ENCODE measurements around the gene MXD1. TPM values are rescaled to one million over a fixed set of nuclear protein-coding genes. Genes with fewer than 3 reads are reported as not detected.
"Not testable (repeated sequence)": the region's sequence is repeated elsewhere in the genome, so short reads cannot be mapped to it uniquely, and the experiment has no call there.

Gene MXD1, protein sequence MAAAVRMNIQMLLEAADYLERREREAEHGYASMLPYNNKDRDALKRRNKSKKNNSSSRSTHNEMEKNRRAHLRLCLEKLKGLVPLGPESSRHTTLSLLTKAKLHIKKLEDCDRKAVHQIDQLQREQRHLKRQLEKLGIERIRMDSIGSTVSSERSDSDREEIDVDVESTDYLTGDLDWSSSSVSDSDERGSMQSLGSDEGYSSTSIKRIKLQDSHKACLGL
- total RNA-seq (2022) (13.3 and 17.4 TPM in 2 replicates), Bru-seq, nascent RNA (percentile 83 among the genes with signal in this experiment), BruChase-seq, experiment 1, labeled RNA remaining after a 6-hour chase (percentile 52 among the genes with signal in this experiment), BruChase-seq, experiment 2, labeled RNA remaining after a 2-hour chase (percentile 68 among the genes with signal in this experiment)
- long read RNA-seq, full-length matches to known transcripts = 7 of 14 reads
- long read RNA-seq, partial matches to known transcripts = 0 of 14 reads
- long read RNA-seq, other reads (novel, unspliced or antisense) = 7 of 14 reads

DNA sequence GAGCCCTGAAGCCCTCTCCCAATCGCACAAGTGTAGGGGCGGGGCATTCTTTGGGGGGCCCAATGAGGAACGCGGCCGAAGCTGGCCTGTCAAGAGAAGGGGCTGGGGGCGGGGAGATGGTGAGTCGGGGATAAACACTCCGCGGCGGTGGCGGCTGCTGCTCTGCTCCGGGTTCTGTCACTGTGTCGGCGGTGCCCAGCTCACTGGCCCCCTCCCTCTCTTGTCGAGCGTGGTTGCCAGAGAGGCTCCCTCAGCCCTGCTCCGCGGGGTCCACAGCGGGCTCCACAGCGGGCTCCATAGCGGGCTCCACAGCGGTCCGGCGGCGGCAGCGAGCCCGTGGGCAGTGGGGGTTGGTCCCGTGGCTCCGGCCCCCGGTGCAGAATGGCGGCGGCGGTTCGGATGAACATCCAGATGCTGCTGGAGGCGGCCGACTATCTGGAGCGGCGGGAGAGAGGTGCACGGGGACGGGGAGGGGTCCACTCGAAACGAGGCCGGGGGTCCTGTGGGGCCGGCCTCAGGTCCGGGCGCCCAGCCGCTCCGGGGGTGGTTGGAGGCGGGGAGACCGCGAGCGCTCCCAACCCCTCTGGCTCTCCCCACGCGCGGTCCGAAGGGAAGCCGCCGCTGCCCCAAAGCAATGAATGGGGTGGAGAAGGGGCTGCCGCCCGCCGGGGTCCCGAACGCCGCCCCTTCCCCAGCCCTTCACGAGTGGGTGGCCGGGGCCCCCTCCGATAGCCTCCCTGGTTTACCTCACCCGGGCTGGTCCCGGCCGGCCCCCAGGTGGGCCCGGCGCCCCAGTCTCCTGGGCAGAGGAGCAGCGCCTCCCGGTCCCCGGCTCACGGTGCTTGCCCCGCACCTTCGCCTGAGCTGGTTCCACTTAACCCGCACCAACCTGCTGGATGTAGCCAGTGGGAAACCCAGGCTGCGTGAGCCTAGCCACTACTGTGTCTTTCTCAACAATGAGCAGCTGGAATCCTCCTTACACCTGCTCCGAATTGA lies at the start of gene MXD1:
Gene MXD1, plus strand, starts transcription at position 160 of the 996 bp plus-strand sequence. Its CDS starts 222 bp downstream, at position 382.
- CTCF ChIA-PET = interaction anchor here (0.7 to 4.1 kb wide), 13 partner anchors 18 to 379 kb away, joined by 3 to 32 read pairs (median 6); partner anchors contain the start of genes C2orf42 and SNRPG
- H3K27me3 Mint-ChIP-seq (ENCODE audit: unreplicated experiment) = no peaks in the 10 kb centered on the region
- peaks cover 62% of the 10 kb centered on the region for H3K36me3 Mint-ChIP-seq (ENCODE audit: insufficient read depth, unreplicated experiment)
- peak within 1 kb of the TSS; percentile 76 for H3K4me3 Mint-ChIP-seq (ENCODE audit: low read depth, unreplicated experiment)
- H3K9me3 Mint-ChIP-seq (ENCODE audit: low read depth, unreplicated experiment) = no peaks in the 10 kb centered on the region
- intact Hi-C loops (cut with micrococcal nuclease; ENCODE audit: unreplicated experiment) = loop anchor here (2.0 to 5.0 kb wide), 3 partner anchors 188 to 378 kb away; partner anchors contain the start of gene SNRPG
- peak within 1 kb of the TSS; percentile 98 for H3K27ac Mint-ChIP-seq (ENCODE audit: unreplicated experiment)
- no peak for DNase-seq
- TF ChIP-seq, protein P1, sequence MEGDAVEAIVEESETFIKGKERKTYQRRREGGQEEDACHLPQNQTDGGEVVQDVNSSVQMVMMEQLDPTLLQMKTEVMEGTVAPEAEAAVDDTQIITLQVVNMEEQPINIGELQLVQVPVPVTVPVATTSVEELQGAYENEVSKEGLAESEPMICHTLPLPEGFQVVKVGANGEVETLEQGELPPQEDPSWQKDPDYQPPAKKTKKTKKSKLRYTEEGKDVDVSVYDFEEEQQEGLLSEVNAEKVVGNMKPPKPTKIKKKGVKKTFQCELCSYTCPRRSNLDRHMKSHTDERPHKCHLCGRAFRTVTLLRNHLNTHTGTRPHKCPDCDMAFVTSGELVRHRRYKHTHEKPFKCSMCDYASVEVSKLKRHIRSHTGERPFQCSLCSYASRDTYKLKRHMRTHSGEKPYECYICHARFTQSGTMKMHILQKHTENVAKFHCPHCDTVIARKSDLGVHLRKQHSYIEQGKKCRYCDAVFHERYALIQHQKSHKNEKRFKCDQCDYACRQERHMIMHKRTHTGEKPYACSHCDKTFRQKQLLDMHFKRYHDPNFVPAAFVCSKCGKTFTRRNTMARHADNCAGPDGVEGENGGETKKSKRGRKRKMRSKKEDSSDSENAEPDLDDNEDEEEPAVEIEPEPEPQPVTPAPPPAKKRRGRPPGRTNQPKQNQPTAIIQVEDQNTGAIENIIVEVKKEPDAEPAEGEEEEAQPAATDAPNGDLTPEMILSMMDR (IDR thresholded peaks at IDR 0.05; ENCODE audit: unreplicated experiment) = no peak
- H3K4me1 Mint-ChIP-seq (ENCODE audit: low read depth, unreplicated experiment) = peaks cover 27% of the 10 kb centered on the region
- no TSS peak for BruUV-seq (replicated peaks)

DNA sequence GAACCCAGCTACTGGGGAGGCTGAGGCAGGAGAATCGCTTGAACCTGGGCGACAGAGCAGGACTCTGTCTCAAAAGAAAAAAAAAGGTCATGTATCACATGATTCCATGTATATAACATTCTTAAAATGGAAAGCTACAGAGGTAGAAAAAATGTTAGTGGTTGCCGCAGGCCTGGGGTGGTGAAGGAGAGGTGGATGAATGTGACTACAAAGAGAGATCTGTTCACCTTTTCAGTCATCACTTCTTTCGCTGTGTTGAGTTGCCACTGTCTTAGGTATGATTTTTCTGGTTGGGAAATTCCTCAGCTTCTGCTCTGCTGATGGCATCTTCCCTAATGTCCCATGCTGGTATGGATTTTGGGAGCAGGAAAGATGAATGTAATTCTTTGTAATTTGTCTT lies 26.5 kb upstream of the MXD1 start:
- CTCF ChIA-PET = no interaction called here
- no peak for DNase-seq
- BruUV-seq (replicated peaks) = no TSS peak
- H3K27ac Mint-ChIP-seq (ENCODE audit: unreplicated experiment) = no peak overlapping the region
- TF ChIP-seq, protein P1 (IDR thresholded peaks at IDR 0.05; ENCODE audit: unreplicated experiment) = no peak
- no peak overlapping the region for H3K4me3 Mint-ChIP-seq (ENCODE audit: low read depth, unreplicated experiment)
- H3K4me1 Mint-ChIP-seq (ENCODE audit: low read depth, unreplicated experiment) = no peaks in the 10 kb centered on the region
- H3K27me3 Mint-ChIP-seq (ENCODE audit: unreplicated experiment) = no peaks in the 10 kb centered on the region
- peaks cover 8% of the 10 kb centered on the region for H3K36me3 Mint-ChIP-seq (ENCODE audit: insufficient read depth, unreplicated experiment)
- peaks cover 4% of the 10 kb centered on the region for H3K9me3 Mint-ChIP-seq (ENCODE audit: low read depth, unreplicated experiment)
- intact Hi-C loops (cut with micrococcal nuclease; ENCODE audit: unreplicated experiment) = no loop called here

DNA sequence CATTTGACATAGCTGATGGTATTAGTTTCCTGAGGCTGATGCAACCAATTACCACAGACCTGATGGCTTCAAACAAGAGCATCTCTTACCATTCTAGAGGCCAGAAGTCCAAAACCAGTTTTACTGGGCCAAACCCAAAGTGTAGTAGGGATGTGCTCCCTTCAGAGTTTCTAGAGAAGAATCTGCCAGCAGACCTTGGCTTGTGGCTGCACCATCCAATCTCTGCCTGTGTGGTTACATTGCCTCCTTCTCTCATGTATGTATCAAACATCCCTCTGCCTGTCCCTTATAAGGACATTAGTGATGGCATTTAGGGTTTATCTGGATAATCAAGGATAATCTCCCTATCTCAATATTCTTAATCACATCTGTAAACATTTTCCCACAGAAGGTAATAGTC lies 25.6 kb upstream of the MXD1 start:
- Mint-ChIP-seq H3K4me1 (ENCODE audit: low read depth, unreplicated experiment) (no peaks in the 10 kb centered on the region), H3K36me3 (ENCODE audit: insufficient read depth, unreplicated experiment) (peaks cover 17% of the 10 kb centered on the region), H3K27me3 (ENCODE audit: unreplicated experiment) (no peaks in the 10 kb centered on the region), H3K27ac (ENCODE audit: unreplicated experiment) (no peak overlapping the region), H3K9me3 (ENCODE audit: low read depth, unreplicated experiment) (peaks cover 4% of the 10 kb centered on the region), H3K4me3 (ENCODE audit: low read depth, unreplicated experiment) (no peak overlapping the region)
- TF ChIP-seq, protein P1 (IDR thresholded peaks at IDR 0.05; ENCODE audit: unreplicated experiment) = no peak
- BruUV-seq (replicated peaks) = no TSS peak
- CTCF ChIA-PET = no interaction called here
- no peak for DNase-seq
- intact Hi-C loops (cut with micrococcal nuclease; ENCODE audit: unreplicated experiment) = no loop called here

DNA sequence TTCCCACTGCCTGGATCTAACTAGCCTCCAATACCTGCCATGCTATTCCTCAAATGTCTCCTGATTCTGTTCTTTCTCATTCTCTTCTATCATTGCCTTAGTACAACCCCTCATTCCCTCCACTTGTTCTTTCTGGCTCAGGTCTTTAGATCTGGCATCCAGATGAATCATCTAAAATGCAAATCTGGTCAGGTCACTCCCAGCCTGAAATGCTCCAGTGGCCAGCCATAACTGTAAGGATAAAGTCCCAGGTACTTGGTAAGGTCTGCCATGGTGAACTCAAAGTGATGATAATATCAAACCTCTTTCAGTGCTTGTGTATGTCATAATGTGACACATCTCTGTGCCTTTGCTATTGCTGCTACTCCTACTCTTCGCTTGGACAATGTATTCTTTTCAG lies 24.0 kb upstream of the MXD1 start:
- BruUV-seq (replicated peaks) = no TSS peak
- no peak overlapping the region for H3K4me3 Mint-ChIP-seq (ENCODE audit: low read depth, unreplicated experiment)
- CTCF ChIA-PET = no interaction called here

DNA sequence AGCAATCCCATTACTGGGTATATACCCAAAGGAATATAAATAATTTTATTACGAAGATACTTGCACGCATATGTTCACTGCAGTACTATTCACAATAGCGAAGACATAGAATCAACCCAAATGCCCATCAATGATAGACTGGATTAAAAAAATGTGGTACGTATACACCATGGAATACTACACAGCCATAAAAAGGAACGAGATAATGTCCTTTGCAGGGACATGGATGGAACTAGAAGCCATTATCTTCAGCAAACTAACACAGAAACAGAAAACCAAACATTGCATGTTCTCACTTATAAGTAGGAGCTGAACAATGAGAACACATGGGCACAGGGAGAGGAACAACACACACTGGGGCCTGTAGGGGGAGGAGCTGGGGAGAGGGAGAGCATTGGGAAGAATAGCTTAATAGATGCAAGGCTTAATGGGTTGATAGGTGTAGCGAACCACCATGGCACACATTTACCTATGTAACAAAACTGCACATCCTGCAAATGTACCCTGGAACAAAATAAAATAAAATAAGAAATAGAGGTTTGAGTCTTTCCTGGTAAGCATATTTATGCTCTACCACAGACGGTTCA lies 22.0 kb upstream of the MXD1 start:
- BruUV-seq (replicated peaks); CTCF ChIA-PET; H3K9me3 Mint-ChIP-seq (ENCODE audit: low read depth, unreplicated experiment); DNase-seq; H3K27me3 Mint-ChIP-seq (ENCODE audit: unreplicated experiment); intact Hi-C loops (cut with micrococcal nuclease; ENCODE audit: unreplicated experiment): not testable (repeated sequence)
- H3K4me3 Mint-ChIP-seq (ENCODE audit: low read depth, unreplicated experiment) = peak overlapping the region; percentile 92
- peak overlapping the region; percentile 88 for H3K27ac Mint-ChIP-seq (ENCODE audit: unreplicated experiment)
- H3K36me3 Mint-ChIP-seq (ENCODE audit: insufficient read depth, unreplicated experiment) = peaks cover 37% of the 10 kb centered on the region
- peaks cover 17% of the 10 kb centered on the region for H3K4me1 Mint-ChIP-seq (ENCODE audit: low read depth, unreplicated experiment)

More for the DNA sequence above, 24.0 kb upstream of the MXD1 start:
- TF ChIP-seq, protein P1 (IDR thresholded peaks at IDR 0.05; ENCODE audit: unreplicated experiment) = no peak
- intact Hi-C loops (cut with micrococcal nuclease; ENCODE audit: unreplicated experiment) = no loop called here
- Mint-ChIP-seq H3K36me3 (ENCODE audit: insufficient read depth, unreplicated experiment) (peaks cover 30% of the 10 kb centered on the region), H3K27ac (ENCODE audit: unreplicated experiment) (no peak overlapping the region), H3K4me1 (ENCODE audit: low read depth, unreplicated experiment) (peaks cover 8% of the 10 kb centered on the region), H3K27me3 (ENCODE audit: unreplicated experiment) (no peaks in the 10 kb centered on the region), H3K9me3 (ENCODE audit: low read depth, unreplicated experiment) (peaks cover 4% of the 10 kb centered on the region)
- DNase-seq = no peak

Measured in Calu3 (cell line).